Astrocyte of the spinal cord (primary cell): ENCODE data around the gene SAMD4A.

Experiments
- DNase-seq: peaks from one replicate; pipeline ENCODE4 v3.0.0; 2011; ENCODE audit warnings: low read depth, low spot score
- H3K4me3 ChIP-seq: 2 replicates; pipeline ENCODE4 v1.5.1; 2011; ENCODE audit warnings: low read depth, mild to moderate bottlenecking, low read length, moderate library complexity
- in situ Hi-C: cut with HindIII; loops from 2 replicates; pipeline ENCODE4 v1.10.0; 2017; ENCODE audit warnings: low sequenced_read_pairs
- TF ChIP-seq, protein P1 (sequence below): IDR thresholded peaks from 2 replicates; pipeline ENCODE4 v1.5.1; 2012; ENCODE audit warnings: low read depth, mild to moderate bottlenecking, low read length, inconsistent platforms

The SAMD4A gene

DNA sequence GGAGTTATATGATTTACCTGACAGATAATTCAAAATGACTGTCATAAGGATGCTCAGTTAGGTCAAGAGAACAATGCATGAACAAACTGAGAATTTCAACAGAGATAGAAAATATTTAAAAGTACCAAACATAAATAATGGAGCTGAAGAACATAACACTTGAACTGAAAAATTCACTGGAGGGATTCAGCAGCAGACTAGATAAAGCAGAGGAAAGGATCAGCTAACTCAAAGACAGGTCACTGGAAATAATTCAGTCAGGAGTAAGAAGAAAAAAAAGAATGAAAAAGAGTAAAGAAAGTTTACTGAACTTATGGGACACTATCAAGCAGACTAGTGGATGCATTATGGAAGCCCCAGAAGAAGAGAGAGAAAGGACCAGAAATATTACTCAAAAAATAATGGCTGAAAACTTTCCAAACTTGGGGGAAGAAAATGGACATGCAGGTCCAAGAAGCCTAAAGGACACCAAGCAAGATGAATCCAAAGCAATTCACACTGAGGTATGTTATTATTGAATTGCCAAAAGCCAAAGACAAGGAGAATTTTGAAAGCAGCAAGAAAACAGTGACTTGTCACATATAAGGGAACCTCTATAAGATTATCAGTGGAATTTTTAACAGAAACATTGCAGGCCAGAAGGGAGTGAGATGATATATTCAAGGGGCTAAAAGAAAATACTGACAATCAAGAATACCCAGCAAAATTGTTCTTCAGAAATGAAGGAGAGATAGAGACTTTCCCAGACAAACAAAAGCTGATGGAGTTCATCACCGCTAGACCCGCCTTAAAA, 257.0 kb downstream of the SAMD4A start:
- no peak for DNase-seq
- TF ChIP-seq, protein P1, sequence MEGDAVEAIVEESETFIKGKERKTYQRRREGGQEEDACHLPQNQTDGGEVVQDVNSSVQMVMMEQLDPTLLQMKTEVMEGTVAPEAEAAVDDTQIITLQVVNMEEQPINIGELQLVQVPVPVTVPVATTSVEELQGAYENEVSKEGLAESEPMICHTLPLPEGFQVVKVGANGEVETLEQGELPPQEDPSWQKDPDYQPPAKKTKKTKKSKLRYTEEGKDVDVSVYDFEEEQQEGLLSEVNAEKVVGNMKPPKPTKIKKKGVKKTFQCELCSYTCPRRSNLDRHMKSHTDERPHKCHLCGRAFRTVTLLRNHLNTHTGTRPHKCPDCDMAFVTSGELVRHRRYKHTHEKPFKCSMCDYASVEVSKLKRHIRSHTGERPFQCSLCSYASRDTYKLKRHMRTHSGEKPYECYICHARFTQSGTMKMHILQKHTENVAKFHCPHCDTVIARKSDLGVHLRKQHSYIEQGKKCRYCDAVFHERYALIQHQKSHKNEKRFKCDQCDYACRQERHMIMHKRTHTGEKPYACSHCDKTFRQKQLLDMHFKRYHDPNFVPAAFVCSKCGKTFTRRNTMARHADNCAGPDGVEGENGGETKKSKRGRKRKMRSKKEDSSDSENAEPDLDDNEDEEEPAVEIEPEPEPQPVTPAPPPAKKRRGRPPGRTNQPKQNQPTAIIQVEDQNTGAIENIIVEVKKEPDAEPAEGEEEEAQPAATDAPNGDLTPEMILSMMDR = no peak
- no peak overlapping the region for H3K4me3 ChIP-seq
- in situ Hi-C loops = no loop called here

DNA sequence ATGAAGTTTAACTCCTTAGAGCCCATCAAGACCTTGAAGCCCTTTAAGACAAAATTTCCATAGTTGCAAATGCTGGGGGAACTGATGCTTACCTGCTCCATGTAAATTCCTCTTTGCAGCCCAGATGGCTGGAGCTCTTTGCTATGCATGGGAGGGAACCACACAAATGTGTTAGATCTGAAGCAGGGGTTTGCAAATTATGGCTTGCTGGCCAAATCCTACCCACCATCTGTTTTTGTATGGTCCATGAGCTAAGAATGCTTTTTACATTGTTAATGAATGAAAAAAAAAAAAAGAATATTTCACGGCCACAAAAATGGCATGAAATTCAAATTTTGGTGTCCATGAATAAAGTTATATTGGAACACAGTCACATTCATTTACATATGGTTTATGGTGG, 261.1 kb downstream of the SAMD4A start:
- TF ChIP-seq, protein P1 = no peak
- in situ Hi-C loops = no loop called here

DNA sequence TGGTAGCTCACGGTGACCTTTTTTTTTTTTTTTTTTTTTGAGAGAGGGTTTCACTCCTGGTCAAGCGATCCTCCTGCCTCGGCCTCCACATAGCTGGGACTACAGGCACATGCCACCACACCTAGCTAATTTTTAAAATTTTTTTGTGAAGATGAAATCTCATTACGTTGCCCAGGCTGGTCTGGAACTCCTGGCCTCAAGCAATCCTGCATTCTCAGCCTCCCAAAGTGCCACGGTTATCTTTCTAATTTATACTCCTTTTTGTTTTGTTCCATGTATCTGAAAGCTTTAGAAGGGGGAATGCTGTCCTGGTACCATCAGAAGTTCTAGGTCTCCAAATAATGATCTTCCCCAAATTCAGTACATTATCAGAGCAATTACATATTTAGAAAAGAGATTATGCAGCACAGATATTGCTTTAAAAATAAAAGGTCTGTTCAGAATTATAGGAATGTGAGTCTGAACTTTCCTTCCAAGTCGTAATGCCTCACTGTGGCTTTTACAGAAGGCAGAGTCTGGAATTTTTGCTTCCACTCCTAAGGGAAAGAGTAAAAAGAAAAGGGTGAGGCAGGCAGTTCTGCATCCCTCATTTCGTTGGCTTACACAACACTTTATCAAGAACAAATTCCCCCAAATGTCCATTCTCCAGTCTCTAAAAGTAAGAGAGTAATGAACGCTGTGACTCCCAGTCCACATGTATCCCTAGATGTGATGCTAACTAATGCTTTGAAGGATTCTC, 262.7 kb downstream of the SAMD4A start:
- TF ChIP-seq, protein P1 = no peak
- no peak overlapping the region for H3K4me3 ChIP-seq
- no peak for DNase-seq
- in situ Hi-C loops = no loop called here

More for the DNA sequence above, 261.1 kb downstream of the SAMD4A start:
- no peak overlapping the region for H3K4me3 ChIP-seq
- no peak for DNase-seq

GRCh38 chr14:54830650-54831049, 263.7 kb downstream of the SAMD4A start:
- DNase-seq = no peak
- in situ Hi-C loops = no loop called here
- TF ChIP-seq, protein P1 = no peak
- no peak overlapping the region for H3K4me3 ChIP-seq

GRCh38 chr14:54834081-54834480, 267.2 kb downstream of the SAMD4A start:
- TF ChIP-seq, protein P1 = no peak
- H3K4me3 ChIP-seq = no peak overlapping the region
- no peak for DNase-seq
- in situ Hi-C loops = no loop called here

GRCh38 chr14:54834727-54835126, 267.8 kb downstream of the SAMD4A start:
- no peak overlapping the region for H3K4me3 ChIP-seq
- TF ChIP-seq, protein P1 = no peak
- in situ Hi-C loops = no loop called here
- DNase-seq = no peak
